Muscle layer of colon (tissue), 2 donors: ENCODE results near the gene SDCCAG8.

ENCODE experiments used
- H3K27ac ChIP-seq: one replicate; pipeline ENCODE4 v1.7.0; 2013; ENCODE audit warnings: low read depth, mild to moderate bottlenecking, low read length, moderate library complexity
- H3K27me3 ChIP-seq, 2 donors: one replicate each; pipeline ENCODE4 v1.7.0; 2013; ENCODE audit warnings: low read length in 2 of 2, mild to moderate bottlenecking in 2 of 2; ENCODE audit not compliant: insufficient read depth in 2 of 2, control insufficient read depth in 1 of 2
- H3K36me3 ChIP-seq: one replicate; pipeline ENCODE4 v1.7.0; 2013; ENCODE audit warnings: mild to moderate bottlenecking, low read length; ENCODE audit not compliant: insufficient read depth
- H3K4me1 ChIP-seq: one replicate; pipeline ENCODE4 v1.7.0; 2013; ENCODE audit warnings: mild to moderate bottlenecking, low read length; ENCODE audit not compliant: insufficient read depth
- H3K4me3 ChIP-seq, 2 donors: one replicate each; pipeline ENCODE4 v1.7.0; 2013; ENCODE audit warnings: low read length in 2 of 2, low read depth in 1 of 2, mild to moderate bottlenecking in 1 of 2, moderate library complexity in 1 of 2
- H3K9ac ChIP-seq: one replicate; pipeline ENCODE4 v1.7.0; 2013; ENCODE audit warnings: low read length
- H3K9me3 ChIP-seq: one replicate; pipeline ENCODE4 v1.7.0; 2013; ENCODE audit warnings: mild to moderate bottlenecking, low read length
- donor health status: abdominal sarcoma.
- donor health status: Adenocarcinoma of cecum.

The SDCCAG8 gene

DNA sequence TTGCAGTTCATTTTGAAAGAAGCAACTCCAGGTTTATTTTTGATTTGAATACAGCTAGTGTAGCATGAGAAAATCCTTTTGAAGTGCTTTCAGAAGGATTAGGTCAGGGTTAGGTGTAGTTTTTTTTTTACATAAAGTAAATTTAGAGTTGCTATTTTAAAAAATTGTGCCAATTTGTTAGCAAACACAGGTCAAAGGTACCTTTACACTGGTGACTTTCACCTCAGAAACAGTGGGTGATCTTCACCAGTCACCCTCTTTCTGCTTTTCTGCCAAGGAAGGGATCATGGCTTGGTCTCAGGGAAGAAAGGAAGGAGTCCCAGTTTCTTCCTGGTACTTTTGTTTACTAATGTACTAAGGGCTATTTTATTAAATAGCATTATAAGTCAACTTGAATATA lies 111.5 kb downstream of the SDCCAG8 start:
- H3K9ac ChIP-seq: no peak overlapping the region
- no peak overlapping the region for H3K27ac ChIP-seq
- no peaks in the 10 kb centered on the region for H3K27me3 ChIP-seq
- no peaks in the 10 kb centered on the region for H3K4me1 ChIP-seq
- H3K4me3 ChIP-seq: no peak overlapping the region
- no peaks in the 10 kb centered on the region for H3K36me3 ChIP-seq
- H3K9me3 ChIP-seq: no peaks in the 10 kb centered on the region

GRCh38 chr1:243374412-243374811 lies 118.6 kb downstream of the SDCCAG8 start:
- H3K27ac ChIP-seq: no peak overlapping the region
- H3K27me3 ChIP-seq: no peaks in the 10 kb centered on the region
- no peak overlapping the region for H3K9ac ChIP-seq
- H3K4me3 ChIP-seq: no peak overlapping the region
- no peaks in the 10 kb centered on the region for H3K4me1 ChIP-seq
- peaks cover 7% of the 10 kb centered on the region for H3K36me3 ChIP-seq
- no peaks in the 10 kb centered on the region for H3K9me3 ChIP-seq

DNA sequence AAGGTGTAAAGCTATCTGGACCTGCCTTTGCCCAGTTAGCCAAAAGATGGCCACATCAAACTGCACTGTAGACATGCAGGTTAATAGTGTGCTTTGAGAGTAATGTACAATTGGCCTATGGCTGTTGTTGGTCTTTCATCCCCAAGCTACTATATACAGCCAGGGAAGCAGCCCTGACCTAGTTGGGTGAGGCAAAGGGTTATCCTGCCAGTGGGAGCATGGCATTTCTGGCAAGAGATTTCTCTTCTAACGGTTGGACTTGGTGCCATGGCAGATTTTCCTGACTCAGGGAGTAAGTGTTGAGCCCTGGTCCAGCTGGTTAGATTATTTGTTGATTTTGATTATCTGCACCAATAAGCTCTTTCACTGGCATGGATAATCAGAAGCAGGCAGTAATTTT lies 119.8 kb downstream of the SDCCAG8 start:
- H3K27me3 ChIP-seq: no peaks in the 10 kb centered on the region
- no peaks in the 10 kb centered on the region for H3K4me1 ChIP-seq
- H3K9ac ChIP-seq: no peak overlapping the region
- peaks cover 7% of the 10 kb centered on the region for H3K36me3 ChIP-seq
- no peaks in the 10 kb centered on the region for H3K9me3 ChIP-seq
- no peak overlapping the region for H3K4me3 ChIP-seq
- H3K27ac ChIP-seq: no peak overlapping the region

GRCh38 chr1:243378669-243379068 lies 122.8 kb downstream of the SDCCAG8 start:
- no peak overlapping the region for H3K4me3 ChIP-seq
- no peak overlapping the region for H3K27ac ChIP-seq
- H3K9me3 ChIP-seq: no peaks in the 10 kb centered on the region
- peaks cover 11% of the 10 kb centered on the region for H3K36me3 ChIP-seq
- H3K9ac ChIP-seq: no peak overlapping the region
- H3K4me1 ChIP-seq: no peaks in the 10 kb centered on the region
- H3K27me3 ChIP-seq: no peaks in the 10 kb centered on the region

- Histone ChIP-seq H3K36me3 (peaks cover 13% of the 10 kb centered on the region), H3K27ac (no peak overlapping the region), H3K4me3 (no peak overlapping the region), H3K9me3 (no peaks in the 10 kb centered on the region), H3K4me1 (no peaks in the 10 kb centered on the region), H3K27me3 (no peaks in the 10 kb centered on the region), H3K9ac (no peak overlapping the region)
Observed at GRCh38 chr1:243379208-243379607, 123.4 kb downstream of the SDCCAG8 start.

DNA sequence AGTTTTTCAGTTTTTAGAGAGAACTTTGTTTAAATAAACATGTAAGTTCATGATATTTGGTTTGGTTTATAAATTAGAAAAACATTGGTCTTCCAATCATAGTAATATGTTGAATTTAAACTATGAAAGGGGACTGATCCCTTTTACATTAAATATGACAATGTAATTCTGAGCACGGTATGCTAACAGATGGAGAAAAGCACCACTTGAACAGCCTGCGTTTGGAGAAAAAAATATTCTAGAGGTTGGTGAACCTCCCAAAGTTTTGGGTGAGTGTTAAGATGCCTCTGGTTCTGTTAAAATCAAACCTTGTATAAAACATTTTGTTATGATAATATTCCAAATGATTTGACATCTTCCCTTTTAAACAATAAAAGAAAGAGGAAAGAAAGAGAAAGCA lies 123.9 kb downstream of the SDCCAG8 start:
- peaks cover 13% of the 10 kb centered on the region for H3K36me3 ChIP-seq

GRCh38 chr1:243388276-243388675 lies 132.4 kb downstream of the SDCCAG8 start:
- Histone ChIP-seq H3K9ac (no peak overlapping the region), H3K36me3 (peaks cover 6% of the 10 kb centered on the region), H3K27ac (no peak overlapping the region), H3K4me1 (no peaks in the 10 kb centered on the region), H3K27me3 (no peaks in the 10 kb centered on the region), H3K4me3 (no peak overlapping the region), H3K9me3 (no peaks in the 10 kb centered on the region)

More for the DNA sequence above, 123.9 kb downstream of the SDCCAG8 start:
- Histone ChIP-seq H3K9me3 (no peaks in the 10 kb centered on the region), H3K4me1 (no peaks in the 10 kb centered on the region), H3K9ac (no peak overlapping the region), H3K27ac (no peak overlapping the region), H3K4me3 (no peak overlapping the region), H3K27me3 (no peaks in the 10 kb centered on the region)

DNA sequence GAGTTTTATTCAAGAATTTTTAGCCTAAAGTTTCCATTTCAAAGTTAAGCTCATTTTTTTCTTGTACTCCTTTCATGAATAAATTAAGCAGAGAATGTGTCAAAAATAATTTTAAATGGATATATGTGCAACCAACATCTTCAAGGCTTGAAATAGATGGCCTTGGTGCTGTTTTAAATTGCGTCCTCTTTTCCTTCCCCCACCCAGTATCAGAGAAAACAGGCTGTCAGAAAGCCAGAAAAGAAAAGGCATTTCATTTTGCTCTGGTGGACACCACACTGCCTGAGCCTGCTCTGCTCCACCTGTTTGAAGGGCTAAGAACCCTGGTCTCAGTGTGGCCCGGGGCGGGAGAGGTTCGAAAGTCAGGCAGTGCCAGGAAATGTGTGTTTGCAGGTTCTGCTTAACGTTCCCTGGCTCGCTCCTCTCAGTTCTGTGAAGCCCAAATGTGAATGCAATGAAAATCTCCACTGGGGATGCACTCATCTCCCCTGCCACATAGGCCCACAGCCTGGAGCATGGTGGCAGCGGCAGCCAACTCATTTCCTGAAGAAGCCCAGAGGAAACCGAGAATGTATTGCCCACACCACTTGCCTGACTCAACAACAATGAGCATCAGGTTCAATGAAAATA lies 134.4 kb downstream of the SDCCAG8 start:
- H3K9ac ChIP-seq: no peak overlapping the region
- H3K4me3 ChIP-seq: no peak overlapping the region
- H3K36me3 ChIP-seq: no peaks in the 10 kb centered on the region
- no peaks in the 10 kb centered on the region for H3K9me3 ChIP-seq
- no peak overlapping the region for H3K27ac ChIP-seq
- H3K27me3 ChIP-seq: no peaks in the 10 kb centered on the region
- H3K4me1 ChIP-seq: no peaks in the 10 kb centered on the region

- Histone ChIP-seq H3K4me1 (no peaks in the 10 kb centered on the region), H3K36me3 (no peaks in the 10 kb centered on the region), H3K4me3 (no peak overlapping the region), H3K9ac (no peak overlapping the region), H3K9me3 (no peaks in the 10 kb centered on the region), H3K27me3 (no peaks in the 10 kb centered on the region), H3K27ac (no peak overlapping the region)
Observed at GRCh38 chr1:243391355-243391754, 135.5 kb downstream of the SDCCAG8 start.

DNA sequence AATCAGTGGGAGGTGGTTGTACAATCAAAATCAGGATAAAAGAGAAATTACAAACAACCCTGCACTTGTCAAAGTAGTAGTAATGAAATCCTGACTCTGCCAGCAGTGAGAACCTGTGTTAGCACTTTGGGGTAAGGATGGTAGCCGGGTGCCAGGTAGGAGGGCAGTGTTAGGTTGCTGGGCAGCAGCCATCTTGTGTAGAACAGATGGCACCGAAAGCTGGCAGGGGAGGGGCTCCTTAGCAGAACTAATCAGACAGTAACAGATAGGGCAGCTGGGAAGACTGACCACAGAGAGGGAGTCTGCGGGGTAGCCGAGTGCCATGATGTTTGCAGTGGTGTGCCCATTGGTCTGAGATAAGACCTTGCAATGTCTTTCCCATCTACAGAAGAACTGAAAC lies 137.3 kb downstream of the SDCCAG8 start:
- Histone ChIP-seq H3K27ac (no peak overlapping the region), H3K9ac (no peak overlapping the region)

DNA sequence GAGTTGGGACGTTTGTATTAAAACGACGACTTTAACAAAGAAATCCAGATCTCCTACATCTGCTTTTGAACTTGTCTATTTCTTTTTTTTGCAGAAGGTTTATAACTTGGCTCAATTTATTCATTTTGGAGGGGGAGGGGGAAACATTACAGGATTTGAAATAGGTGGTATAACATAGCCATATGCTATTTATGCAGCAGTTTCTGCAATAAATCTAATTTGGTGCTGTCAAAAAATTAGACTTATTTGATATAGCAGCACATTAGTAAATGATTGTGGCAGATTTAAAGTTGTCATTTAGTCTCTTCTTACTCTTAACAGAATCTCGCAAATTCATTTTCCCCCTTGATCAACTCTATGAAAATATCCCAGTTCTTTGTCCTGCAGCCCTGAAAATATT lies 138.2 kb downstream of the SDCCAG8 start:
- Histone ChIP-seq H3K27ac (no peak overlapping the region), H3K27me3 (no peaks in the 10 kb centered on the region), H3K9ac (no peak overlapping the region), H3K4me3 (no peak overlapping the region), H3K9me3 (no peaks in the 10 kb centered on the region), H3K4me1 (no peaks in the 10 kb centered on the region), H3K36me3 (no peaks in the 10 kb centered on the region)

More for the DNA sequence above, 137.3 kb downstream of the SDCCAG8 start:
- H3K9me3 ChIP-seq: no peaks in the 10 kb centered on the region
- no peak overlapping the region for H3K4me3 ChIP-seq
- H3K27me3 ChIP-seq: no peaks in the 10 kb centered on the region
- no peaks in the 10 kb centered on the region for H3K4me1 ChIP-seq
- H3K36me3 ChIP-seq: no peaks in the 10 kb centered on the region
